ENCODE measurements around the gene LLGL1.
"Not testable (repeated sequence)": the region's sequence is repeated elsewhere in the genome, so short reads cannot be mapped to it uniquely, and the experiment has no call there.

Gene LLGL1

GRCh38 chr17:18194804-18195203 lies 30.6 kb upstream of the LLGL1 start:
- no peak for DNase-seq

GRCh38 chr17:18195246-18195645 lies 30.2 kb upstream of the LLGL1 start:
- no peak for DNase-seq

GRCh38 chr17:18197535-18198194 lies 27.8 kb upstream of the LLGL1 start:
- no peak for DNase-seq

- DNase-seq = no peak
Measured at GRCh38 chr17:18198530-18198929, 26.9 kb upstream of the LLGL1 start.

DNA sequence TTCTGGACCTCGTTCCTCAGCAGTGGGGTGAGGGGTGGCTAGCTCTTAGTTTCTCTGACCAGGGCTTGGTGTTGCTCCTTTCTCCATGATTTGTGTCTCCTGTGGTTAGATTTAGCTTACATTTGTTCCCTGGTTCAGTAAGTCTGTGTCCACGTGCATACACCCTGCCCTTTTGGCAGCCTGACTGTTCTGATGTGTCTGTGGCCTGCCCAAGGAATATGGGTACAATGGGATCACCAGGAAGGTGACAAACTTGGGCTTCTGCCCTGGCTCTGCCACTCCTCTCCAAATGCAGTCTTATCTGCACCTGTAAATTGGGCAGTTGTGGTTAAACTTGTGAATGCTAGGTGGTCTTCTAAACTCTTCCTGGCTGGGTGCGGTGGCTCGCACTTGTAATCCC lies 24.3 kb upstream of the LLGL1 start:
- DNase-seq = no peak

GRCh38 chr17:18203308-18203707 lies 22.1 kb upstream of the LLGL1 start:
- DNase-seq = no peak

GRCh38 chr17:18205861-18206260 lies 19.6 kb upstream of the LLGL1 start:
- DNase-seq = no peak

- no peak for DNase-seq
Measured at GRCh38 chr17:18206962-18207361, 18.5 kb upstream of the LLGL1 start.

- no peak for DNase-seq
Measured at GRCh38 chr17:18208092-18208491, 17.3 kb upstream of the LLGL1 start.

DNA sequence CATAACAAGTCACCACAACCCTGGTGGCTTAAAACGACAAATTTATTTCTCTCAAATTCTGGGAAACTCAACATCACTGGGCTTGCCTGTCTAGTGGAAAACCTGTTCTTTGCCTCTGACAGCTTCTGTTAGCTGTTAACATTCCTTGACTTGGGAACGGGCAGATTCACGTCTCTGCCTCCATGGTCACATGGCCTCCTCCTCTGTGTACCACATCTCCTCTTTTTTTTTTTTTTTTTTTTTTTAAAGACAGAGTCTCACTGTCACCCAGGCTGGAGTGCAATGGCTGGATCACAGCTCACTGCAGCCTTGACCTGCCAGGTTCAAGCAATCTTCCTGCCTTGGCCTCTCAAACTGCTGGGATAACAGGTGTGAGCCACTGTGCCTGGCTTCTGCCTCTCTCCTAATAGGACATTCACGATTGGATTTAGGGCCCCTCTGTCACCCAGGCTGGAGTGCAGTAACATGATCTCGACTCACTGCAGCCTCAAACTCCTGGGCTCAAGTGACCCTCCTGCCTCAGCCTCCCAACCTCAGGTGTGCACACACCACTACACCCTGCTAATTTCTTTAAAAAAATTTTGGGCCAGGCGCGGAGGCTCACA lies 11.7 kb upstream of the LLGL1 start:
- no peak for DNase-seq

- not testable (repeated sequence) for DNase-seq
Measured at GRCh38 chr17:18216906-18217305, 8.5 kb upstream of the LLGL1 start.

DNA sequence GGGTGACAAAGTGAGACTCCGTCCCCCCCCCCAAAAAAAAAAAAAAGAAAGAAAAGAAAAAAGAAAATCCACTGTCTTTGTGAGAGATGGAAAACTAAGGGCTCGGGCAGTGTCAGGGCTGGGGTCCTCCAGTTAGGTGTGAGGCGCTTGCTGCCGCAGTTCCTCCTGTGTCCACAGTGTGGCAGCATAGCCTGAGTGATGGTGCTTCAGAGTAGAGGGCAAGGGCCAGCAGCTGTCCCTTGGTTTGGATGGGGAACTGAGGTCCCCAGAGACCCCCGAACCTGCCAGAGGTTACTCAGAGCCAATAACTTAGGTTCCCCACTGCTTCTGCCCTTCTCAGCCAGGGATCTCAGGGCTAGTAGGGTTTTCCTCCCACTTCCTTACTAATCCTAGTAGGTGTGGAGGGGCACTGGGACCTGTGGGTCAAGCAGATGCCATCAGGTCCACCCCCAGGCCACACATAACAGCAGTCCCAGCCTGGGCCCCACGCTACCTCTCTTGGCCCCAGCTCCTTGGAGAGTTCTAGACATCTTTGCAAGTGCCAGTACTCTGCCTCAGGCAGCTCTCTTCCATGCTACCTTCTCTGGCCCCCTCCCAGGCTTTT lies 7.9 kb upstream of the LLGL1 start:
- peak; percentile 73 to 76 for DNase-seq

DNA sequence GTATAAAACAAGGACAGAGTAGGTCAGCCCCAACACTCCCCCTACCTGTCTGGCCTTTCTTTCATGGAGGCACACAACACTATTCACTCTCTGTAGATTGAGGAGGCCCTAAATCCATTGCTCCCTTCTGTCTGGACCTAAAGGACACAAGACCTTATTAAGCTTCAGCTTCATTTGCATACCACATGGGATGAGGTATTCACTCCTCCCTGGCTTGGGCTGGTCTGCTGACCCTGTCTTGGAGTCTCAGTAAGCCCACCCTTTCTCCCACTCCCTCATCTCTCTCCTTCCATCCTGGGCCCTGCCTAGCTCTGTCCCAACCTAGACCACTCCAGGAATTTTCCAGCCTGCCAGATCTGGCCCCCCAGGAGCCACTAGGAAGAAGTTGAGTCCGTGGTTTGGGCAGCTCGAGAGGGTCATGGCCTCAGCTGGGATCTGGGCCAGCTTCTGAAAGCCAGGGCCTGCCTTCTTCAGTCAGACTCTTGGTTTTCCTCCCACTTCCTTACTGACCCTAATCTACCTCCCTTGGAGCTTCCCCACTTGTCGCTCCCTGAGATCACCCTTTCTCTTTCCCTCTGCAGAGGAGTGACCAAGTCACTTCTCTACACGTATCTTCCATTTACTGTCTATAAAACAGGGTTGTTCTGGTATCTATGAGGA lies 6.5 kb upstream of the LLGL1 start:
- DNase-seq = no peak

- DNase-seq = no peak
Measured at GRCh38 chr17:18224053-18224386, 1.4 kb upstream of the LLGL1 start.

DNA sequence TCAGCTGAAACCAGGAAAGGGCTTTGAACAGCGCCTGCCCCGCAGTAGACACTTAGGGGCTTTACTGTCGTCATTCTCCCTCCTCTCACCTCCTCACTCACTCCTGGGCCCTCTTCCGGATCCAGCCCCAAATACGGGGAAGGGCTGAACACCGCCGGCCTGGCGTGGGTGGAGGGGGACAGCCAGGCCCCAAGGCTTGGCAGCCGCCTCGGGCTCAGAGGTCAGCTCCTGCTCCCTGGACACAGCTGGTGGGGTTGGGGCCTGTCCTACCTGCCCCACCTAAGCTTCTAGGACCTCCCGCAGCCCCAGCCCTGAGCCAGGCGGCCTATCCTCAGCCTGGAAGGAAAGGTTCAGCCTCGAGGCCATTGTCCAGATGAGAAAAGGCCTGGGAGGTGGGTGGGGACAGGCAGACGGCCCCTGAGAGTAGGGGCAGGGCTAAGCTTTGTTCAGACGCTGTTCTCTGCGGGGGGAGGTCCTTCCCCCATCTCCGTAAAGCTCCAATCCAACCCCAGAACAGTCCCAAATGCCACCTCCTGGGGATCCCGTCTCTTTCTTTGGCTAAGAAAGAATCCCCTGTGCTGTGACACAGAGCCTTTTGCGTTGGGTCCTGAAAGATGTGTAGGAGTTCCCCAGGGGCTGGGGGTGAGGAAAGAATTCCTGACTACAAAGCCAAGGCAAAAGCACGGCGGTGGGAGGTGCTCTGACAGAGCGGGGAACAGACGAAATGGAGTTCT lies 881 bp upstream of the LLGL1 start:
- DNase-seq = no peak

DNA sequence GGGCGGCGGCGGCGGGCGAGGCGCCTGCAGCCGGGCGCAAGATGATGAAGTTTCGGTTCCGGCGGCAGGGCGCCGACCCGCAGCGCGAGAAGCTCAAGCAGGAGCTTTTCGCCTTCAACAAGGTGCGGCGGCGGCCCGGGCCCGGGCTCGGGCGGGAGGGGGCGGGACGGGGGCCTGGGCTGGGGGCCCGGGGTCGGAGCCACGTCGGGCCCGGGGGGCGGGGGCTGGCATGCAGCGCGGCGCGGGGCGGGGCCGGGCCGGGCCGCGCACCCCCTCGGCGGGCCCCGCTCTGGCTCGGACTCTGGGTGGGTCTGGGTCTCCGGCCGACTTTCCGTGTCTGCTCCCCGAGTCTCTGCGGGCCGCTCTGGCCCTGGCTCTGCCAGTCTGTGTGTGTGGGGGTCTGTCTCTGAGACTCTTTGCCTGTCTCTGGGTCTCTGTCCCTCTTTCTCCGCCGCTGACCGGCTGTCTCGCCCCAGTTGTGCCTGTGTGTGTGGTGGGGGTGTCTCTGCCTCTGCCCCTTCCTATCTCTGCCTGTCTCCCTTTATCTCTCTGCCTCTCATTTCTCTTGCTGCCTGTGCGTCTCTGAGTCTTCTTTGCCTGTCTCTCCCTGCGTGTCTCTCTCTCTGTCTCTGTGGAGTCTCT lies 328 bp downstream of the LLGL1 start:
- DNase-seq = no peak

DNA sequence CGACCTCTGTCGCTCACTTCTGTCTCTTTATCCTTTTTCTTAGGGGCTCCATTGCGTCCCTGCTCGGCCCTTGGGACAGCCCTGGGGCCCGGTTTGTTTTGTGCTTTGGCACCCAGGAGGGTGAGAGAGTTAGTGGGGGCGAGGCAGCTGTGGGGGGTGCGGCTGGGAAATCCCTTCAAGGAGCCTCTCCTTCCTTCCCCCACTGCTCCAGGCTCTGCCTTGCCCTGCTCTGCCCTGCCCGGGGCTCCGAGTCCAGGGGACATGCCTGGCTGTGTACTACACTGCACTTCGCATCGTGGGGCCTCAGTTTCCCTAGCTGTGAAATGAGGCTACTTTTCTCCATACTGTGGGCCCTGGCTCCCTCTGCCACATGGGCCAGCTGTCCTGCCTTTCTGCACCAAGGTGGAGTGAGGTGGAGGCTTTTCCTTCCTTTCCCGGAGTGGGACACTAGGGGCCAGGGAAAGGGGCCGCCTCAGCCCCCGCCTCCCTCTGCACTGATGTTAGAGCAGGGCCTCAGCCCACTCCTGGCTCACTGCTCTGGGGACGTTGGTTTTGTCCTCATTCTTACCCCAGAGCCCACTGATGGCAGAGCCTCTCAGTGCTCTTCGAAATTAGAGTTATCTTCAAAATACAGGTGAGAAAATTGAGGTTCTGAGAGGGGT lies 980 bp downstream of the LLGL1 start:
- no peak for DNase-seq

GRCh38 chr17:18227635-18228034 lies 2.2 kb downstream of the LLGL1 start:
- DNase-seq = no peak

GRCh38 chr17:18228176-18228682 lies 2.8 kb downstream of the LLGL1 start:
- DNase-seq = no peak

GRCh38 chr17:18229254-18229653 lies 3.8 kb downstream of the LLGL1 start:
- no peak for DNase-seq

DNA sequence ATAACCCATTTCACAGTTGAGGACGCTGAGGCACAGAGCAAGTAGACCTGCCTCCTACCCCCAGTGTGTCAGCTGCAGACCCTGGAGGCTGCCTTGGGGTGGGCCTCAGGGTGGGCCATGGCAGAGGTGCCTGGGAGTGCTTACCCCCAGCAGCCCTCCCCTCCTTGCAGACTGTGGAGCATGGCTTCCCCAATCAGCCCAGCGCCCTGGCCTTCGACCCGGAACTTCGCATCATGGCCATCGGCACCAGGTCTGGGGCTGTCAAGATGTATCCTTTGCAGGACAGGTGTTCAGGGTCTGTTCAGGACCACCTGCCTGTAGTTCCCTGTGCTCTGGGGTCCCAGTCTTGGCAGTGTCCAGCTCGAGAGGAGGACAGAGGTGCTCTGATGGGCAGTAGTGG lies 4.3 kb downstream of the LLGL1 start:
- DNase-seq = no peak

Data from CD4-positive, alpha-beta T cell treated with Interleukin-1 beta for 1 hour (primary cell).